HEK293 (cell line): ENCODE data around the gene CORO1C.

Experiments
- SETDB1 ChIP-seq: IDR thresholded peaks from one replicate; pipeline ENCODE4 v1.6.1; 2017; ENCODE audit warnings: mild to moderate bottlenecking, low read length, moderate library complexity, mixed read lengths; ENCODE audit not compliant: insufficient read length
- ZBTB8A ChIP-seq: fragments of 450-650 bp; formaldehyde crosslinking; IDR thresholded peaks from 2 replicates; pipeline ENCODE4 v1.5.1; 2016; ENCODE audit warnings: missing biosample characterization, missing genetic modification characterization
- ZSCAN16 ChIP-seq: fragments of 450-650 bp; formaldehyde crosslinking; IDR thresholded peaks from 2 replicates; pipeline ENCODE4 v1.5.1; 2016; ENCODE audit warnings: missing biosample characterization, missing genetic modification characterization
- TF ChIP-seq, protein P1 (sequence below): fragments of 450-650 bp; formaldehyde crosslinking; IDR thresholded peaks from 2 replicates; pipeline ENCODE4 v1.5.1; 2016; ENCODE audit warnings: missing biosample characterization, missing genetic modification characterization
- TF ChIP-seq, protein P2 (sequence below): fragments of 450-650 bp; formaldehyde crosslinking; IDR thresholded peaks from 2 replicates; pipeline ENCODE4 v1.5.1; 2016; ENCODE audit warnings: missing biosample characterization, missing genetic modification characterization, borderline replicate concordance
- TF ChIP-seq, protein P3 (sequence below): fragments of 450-650 bp; formaldehyde crosslinking; IDR thresholded peaks from 2 replicates; pipeline ENCODE4 v1.5.1; 2017; ENCODE audit warnings: missing biosample characterization, missing genetic modification characterization
- TF ChIP-seq, protein P4 (sequence below): fragments of 450-650 bp; formaldehyde crosslinking; IDR thresholded peaks from 2 replicates; pipeline ENCODE4 v1.5.1; 2016; ENCODE audit warnings: missing biosample characterization, missing genetic modification characterization
- TF ChIP-seq, protein P5 (sequence below): fragments of 450-650 bp; formaldehyde crosslinking; IDR thresholded peaks from 2 replicates; pipeline ENCODE4 v1.5.1; 2016; ENCODE audit warnings: missing biosample characterization, missing genetic modification characterization, low read depth

DNA sequence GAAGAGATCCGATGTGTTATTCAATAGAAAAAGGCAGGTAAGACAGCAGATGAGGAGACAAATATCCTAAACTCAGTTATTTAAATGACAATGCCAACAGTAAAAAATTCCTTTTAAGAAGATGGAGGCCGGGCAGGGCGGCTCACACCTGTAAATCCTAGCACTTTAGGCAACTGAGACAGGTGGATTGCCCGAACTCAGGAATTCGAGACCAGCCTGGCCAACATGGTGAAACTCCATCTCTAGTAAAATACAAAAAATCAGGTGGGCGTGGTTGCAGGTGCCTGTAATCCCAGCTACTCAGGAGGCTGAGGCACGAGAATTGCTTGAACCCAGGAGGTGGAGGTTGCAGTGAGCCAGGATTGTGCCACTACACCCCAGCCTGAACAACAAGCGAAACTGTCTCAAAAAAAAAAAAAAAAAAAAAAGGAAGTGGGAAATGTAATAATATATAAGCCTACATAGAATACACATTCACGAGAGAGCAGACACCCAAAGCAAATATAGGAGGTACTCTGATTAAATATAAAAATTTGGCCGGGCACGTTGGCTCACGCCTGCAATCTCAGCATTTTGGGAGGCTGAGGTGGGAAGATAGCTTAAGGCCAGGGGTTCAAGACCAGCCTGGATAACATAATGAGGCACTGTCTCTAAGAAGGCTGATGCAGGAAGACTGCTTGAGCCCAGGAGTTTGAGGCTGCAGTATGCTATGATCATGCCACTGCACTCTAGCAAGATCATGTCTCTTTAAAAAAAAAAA is 19.0 kb downstream of the CORO1C start:
- TF ChIP-seq, protein P1, sequence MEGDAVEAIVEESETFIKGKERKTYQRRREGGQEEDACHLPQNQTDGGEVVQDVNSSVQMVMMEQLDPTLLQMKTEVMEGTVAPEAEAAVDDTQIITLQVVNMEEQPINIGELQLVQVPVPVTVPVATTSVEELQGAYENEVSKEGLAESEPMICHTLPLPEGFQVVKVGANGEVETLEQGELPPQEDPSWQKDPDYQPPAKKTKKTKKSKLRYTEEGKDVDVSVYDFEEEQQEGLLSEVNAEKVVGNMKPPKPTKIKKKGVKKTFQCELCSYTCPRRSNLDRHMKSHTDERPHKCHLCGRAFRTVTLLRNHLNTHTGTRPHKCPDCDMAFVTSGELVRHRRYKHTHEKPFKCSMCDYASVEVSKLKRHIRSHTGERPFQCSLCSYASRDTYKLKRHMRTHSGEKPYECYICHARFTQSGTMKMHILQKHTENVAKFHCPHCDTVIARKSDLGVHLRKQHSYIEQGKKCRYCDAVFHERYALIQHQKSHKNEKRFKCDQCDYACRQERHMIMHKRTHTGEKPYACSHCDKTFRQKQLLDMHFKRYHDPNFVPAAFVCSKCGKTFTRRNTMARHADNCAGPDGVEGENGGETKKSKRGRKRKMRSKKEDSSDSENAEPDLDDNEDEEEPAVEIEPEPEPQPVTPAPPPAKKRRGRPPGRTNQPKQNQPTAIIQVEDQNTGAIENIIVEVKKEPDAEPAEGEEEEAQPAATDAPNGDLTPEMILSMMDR = no peak
- TF ChIP-seq ZBTB8A (no peak), ZSCAN16 (no peak), SETDB1 (no peak)
- TF ChIP-seq, protein P2, sequence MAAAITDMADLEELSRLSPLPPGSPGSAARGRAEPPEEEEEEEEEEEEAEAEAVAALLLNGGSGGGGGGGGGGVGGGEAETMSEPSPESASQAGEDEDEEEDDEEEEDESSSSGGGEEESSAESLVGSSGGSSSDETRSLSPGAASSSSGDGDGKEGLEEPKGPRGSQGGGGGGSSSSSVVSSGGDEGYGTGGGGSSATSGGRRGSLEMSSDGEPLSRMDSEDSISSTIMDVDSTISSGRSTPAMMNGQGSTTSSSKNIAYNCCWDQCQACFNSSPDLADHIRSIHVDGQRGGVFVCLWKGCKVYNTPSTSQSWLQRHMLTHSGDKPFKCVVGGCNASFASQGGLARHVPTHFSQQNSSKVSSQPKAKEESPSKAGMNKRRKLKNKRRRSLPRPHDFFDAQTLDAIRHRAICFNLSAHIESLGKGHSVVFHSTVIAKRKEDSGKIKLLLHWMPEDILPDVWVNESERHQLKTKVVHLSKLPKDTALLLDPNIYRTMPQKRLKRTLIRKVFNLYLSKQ = no peak
- TF ChIP-seq, protein P3, sequence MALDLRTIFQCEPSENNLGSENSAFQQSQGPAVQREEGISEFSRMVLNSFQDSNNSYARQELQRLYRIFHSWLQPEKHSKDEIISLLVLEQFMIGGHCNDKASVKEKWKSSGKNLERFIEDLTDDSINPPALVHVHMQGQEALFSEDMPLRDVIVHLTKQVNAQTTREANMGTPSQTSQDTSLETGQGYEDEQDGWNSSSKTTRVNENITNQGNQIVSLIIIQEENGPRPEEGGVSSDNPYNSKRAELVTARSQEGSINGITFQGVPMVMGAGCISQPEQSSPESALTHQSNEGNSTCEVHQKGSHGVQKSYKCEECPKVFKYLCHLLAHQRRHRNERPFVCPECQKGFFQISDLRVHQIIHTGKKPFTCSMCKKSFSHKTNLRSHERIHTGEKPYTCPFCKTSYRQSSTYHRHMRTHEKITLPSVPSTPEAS (tag by site-specific recombination) = no peak
- TF ChIP-seq, protein P4, sequence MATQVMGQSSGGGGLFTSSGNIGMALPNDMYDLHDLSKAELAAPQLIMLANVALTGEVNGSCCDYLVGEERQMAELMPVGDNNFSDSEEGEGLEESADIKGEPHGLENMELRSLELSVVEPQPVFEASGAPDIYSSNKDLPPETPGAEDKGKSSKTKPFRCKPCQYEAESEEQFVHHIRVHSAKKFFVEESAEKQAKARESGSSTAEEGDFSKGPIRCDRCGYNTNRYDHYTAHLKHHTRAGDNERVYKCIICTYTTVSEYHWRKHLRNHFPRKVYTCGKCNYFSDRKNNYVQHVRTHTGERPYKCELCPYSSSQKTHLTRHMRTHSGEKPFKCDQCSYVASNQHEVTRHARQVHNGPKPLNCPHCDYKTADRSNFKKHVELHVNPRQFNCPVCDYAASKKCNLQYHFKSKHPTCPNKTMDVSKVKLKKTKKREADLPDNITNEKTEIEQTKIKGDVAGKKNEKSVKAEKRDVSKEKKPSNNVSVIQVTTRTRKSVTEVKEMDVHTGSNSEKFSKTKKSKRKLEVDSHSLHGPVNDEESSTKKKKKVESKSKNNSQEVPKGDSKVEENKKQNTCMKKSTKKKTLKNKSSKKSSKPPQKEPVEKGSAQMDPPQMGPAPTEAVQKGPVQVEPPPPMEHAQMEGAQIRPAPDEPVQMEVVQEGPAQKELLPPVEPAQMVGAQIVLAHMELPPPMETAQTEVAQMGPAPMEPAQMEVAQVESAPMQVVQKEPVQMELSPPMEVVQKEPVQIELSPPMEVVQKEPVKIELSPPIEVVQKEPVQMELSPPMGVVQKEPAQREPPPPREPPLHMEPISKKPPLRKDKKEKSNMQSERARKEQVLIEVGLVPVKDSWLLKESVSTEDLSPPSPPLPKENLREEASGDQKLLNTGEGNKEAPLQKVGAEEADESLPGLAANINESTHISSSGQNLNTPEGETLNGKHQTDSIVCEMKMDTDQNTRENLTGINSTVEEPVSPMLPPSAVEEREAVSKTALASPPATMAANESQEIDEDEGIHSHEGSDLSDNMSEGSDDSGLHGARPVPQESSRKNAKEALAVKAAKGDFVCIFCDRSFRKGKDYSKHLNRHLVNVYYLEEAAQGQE (tag by site-specific recombination) = no peak
- TF ChIP-seq, protein P5, sequence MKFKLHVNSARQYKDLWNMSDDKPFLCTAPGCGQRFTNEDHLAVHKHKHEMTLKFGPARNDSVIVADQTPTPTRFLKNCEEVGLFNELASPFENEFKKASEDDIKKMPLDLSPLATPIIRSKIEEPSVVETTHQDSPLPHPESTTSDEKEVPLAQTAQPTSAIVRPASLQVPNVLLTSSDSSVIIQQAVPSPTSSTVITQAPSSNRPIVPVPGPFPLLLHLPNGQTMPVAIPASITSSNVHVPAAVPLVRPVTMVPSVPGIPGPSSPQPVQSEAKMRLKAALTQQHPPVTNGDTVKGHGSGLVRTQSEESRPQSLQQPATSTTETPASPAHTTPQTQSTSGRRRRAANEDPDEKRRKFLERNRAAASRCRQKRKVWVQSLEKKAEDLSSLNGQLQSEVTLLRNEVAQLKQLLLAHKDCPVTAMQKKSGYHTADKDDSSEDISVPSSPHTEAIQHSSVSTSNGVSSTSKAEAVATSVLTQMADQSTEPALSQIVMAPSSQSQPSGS (tag by site-specific recombination) = no peak
